ENCODE measurements around the gene GNG11. TPM values are rescaled to one million over a fixed set of nuclear protein-coding genes. Genes with fewer than 3 reads are reported as not detected.

The GNG11 gene
- total RNA-seq, 5 donors from 2014 or later (not counting 1 experiment from before 2014, with no cell fraction given), result 0.09 to 0.35 (median 0.12) TPM; not detected in 2

Other genes with a start within 250 kb of the GNG11 start
- gene TFPI2, start 31.0 kb upstream of the GNG11 start, total RNA-seq, result under 1 TPM in 2 of 5 donors, not detected in 3; 0.23 to 0.51 TPM
- gene GNGT1, start 15.2 kb upstream of the GNG11 start, total RNA-seq, result not detected
- gene BET1, start 82.6 kb downstream of the GNG11 start, total RNA-seq, result 10 to 100 TPM; 11.9 to 27.2 (median 25.4) TPM